K562 (cell line): ENCODE data around the gene RBFOX2.

ENCODE experiments used
- BHLHE40 ChIP-seq: IDR thresholded peaks from 2 replicates; pipeline ENCODE4 v1.6.1; 2011; ENCODE audit warnings: low read length, improper control_type of control experiment
- DPF2 ChIP-seq: fragments of 450-650 bp; IDR thresholded peaks from 2 replicates; pipeline ENCODE4 v1.6.1; 2016
- EZH2 ChIP-seq: IDR thresholded peaks from 2 replicates; pipeline ENCODE4 v1.6.1; 2012; ENCODE audit warnings: low read depth, mild to moderate bottlenecking, inconsistent platforms, low read length, borderline replicate concordance
- ID3 ChIP-seq, 2 experiments: fragments of 250-450 bp in 1 of 2; fragments of 450-650 bp in 1 of 2; sonication (Bioruptor Pico) in 1 of 2; IDR thresholded peaks; 2 replicates each; pipeline versions ENCODE4 v1.6.1 to v1.8.0; 2016 to 2021; ENCODE audit warnings: mild to moderate bottlenecking in 2 of 2, moderate library complexity in 2 of 2, missing compliant biosample characterization in 1 of 2, missing genetic modification characterization in 1 of 2
- JUN ChIP-seq, 2 experiments: sonication (generic) in 1 of 2; formaldehyde crosslinking in 1 of 2; IDR thresholded peaks; 2 replicates each; pipeline versions ENCODE4 v1.6.1 to v1.8.0; 2012 to 2022; ENCODE audit warnings: borderline replicate concordance in 2 of 2, mild to moderate bottlenecking in 2 of 2, improper control_type of control experiment in 1 of 2, low read depth in 1 of 2, low read length in 1 of 2, missing genetic modification reagents in 1 of 2
- NCOA2 ChIP-seq, 2 experiments: fragments of 450-650 bp; IDR thresholded peaks; 2 replicates each; pipeline ENCODE4 v1.6.1; 2018; ENCODE audit warnings: mild to moderate bottlenecking in 2 of 2, moderate library complexity in 1 of 2; ENCODE audit not compliant: partially characterized antibody in 2 of 2
- POLR2AphosphoS5 ChIP-seq: IDR thresholded peaks from 2 replicates; pipeline ENCODE4 v1.6.1; 2011; ENCODE audit warnings: mild to moderate bottlenecking, low read depth, low read length, moderate library complexity; ENCODE audit not compliant: control insufficient read depth, insufficient read depth
- SRSF1 ChIP-seq: fragments of 200-400 bp; formaldehyde crosslinking; IDR thresholded peaks from 2 replicates; pipeline ENCODE4 v1.6.1; 2017; ENCODE audit warnings: mild to moderate bottlenecking, low read depth, low read length, moderate library complexity
- SRSF9 ChIP-seq: fragments of 200-400 bp; formaldehyde crosslinking; IDR thresholded peaks from 2 replicates; pipeline ENCODE4 v1.6.1; 2017; ENCODE audit warnings: low read depth, low read length, borderline replicate concordance
- THAP7 ChIP-seq: fragments of 250-450 bp; sonication (Bioruptor Pico); IDR thresholded peaks from 2 replicates; pipeline ENCODE4 v1.5.0; 2021
- YY1 ChIP-seq, 3 experiments: IDR thresholded peaks; 2 replicates each; pipeline ENCODE4 v1.6.1; 2011; ENCODE audit warnings: low read length in 2 of 3, mild to moderate bottlenecking in 2 of 3, moderate library complexity in 2 of 3, borderline replicate concordance in 1 of 3, control low read depth in 1 of 3, low read depth in 1 of 3; ENCODE audit not compliant: insufficient read depth in 3 of 3, insufficient replicate concordance in 2 of 3, control insufficient read depth in 1 of 3, insufficient read length in 1 of 3; ENCODE audit errors: extremely low read depth in 1 of 3
- ZNF121 ChIP-seq: sonication (generic); formaldehyde crosslinking; conservative IDR thresholded peaks from 2 replicates; pipeline ENCODE4 v1.8.0; 2022; ENCODE audit warnings: missing genetic modification reagents
- ZZZ3 ChIP-seq: fragments of 450-650 bp; IDR thresholded peaks from 2 replicates; pipeline ENCODE4 v1.6.1; 2016; ENCODE audit warnings: antibody characterized with exemption, mild to moderate bottlenecking, moderate library complexity
- TF ChIP-seq, protein P1 (sequence below), 3 experiments: IDR thresholded peaks in 2 of 3; conservative IDR thresholded peaks in 1 of 3; 2 replicates each; pipeline ENCODE4 v1.5.1; 2011 to 2012; ENCODE audit warnings: low read length in 3 of 3, mild to moderate bottlenecking in 3 of 3, control low read depth in 2 of 3, improper control_type of control experiment in 1 of 3, inconsistent platforms in 1 of 3, low read depth in 1 of 3, mixed read lengths in 1 of 3, moderate library complexity in 1 of 3; ENCODE audit not compliant: insufficient read depth in 2 of 3

- TF ChIP-seq, protein P1, sequence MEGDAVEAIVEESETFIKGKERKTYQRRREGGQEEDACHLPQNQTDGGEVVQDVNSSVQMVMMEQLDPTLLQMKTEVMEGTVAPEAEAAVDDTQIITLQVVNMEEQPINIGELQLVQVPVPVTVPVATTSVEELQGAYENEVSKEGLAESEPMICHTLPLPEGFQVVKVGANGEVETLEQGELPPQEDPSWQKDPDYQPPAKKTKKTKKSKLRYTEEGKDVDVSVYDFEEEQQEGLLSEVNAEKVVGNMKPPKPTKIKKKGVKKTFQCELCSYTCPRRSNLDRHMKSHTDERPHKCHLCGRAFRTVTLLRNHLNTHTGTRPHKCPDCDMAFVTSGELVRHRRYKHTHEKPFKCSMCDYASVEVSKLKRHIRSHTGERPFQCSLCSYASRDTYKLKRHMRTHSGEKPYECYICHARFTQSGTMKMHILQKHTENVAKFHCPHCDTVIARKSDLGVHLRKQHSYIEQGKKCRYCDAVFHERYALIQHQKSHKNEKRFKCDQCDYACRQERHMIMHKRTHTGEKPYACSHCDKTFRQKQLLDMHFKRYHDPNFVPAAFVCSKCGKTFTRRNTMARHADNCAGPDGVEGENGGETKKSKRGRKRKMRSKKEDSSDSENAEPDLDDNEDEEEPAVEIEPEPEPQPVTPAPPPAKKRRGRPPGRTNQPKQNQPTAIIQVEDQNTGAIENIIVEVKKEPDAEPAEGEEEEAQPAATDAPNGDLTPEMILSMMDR (IDR thresholded peaks at IDR 0.05 in 2 of 3, conservative IDR thresholded peaks at IDR 0.05 in 1 of 3; ENCODE audit: insufficient read depth in 2 of 3, low read depth in 1 of 3, low read length in 3 of 3): no peak
- TF ChIP-seq BHLHE40 (no peak), NCOA2 (IDR thresholded peaks at IDR 0.05; ENCODE audit: partially characterized antibody in 2 of 2) (no peak), SRSF1 (no peak), SRSF9 (no peak), JUN (IDR thresholded peaks at IDR 0.05; ENCODE audit: borderline replicate concordance, low read depth, low read length) (no peak), JUN (CRISPR knock-in tag; IDR thresholded peaks at IDR 0.05; ENCODE audit: borderline replicate concordance) (no peak), EZH2 (no peak), ZZZ3 (no peak), THAP7 (CRISPR knock-in tag) (no peak), ID3 (CRISPR knock-in tag; IDR thresholded peaks at IDR 0.05) (no peak), ID3 (tag; IDR thresholded peaks at IDR 0.05) (no peak), POLR2AphosphoS5 (no peak), YY1 (IDR thresholded peaks at IDR 0.05; ENCODE audit: borderline replicate concordance in 1 of 3, control insufficient read depth in 1 of 3, extremely low read depth in 1 of 3, insufficient read depth in 3 of 3, insufficient read length in 1 of 3, insufficient replicate concordance in 2 of 3, low read depth in 1 of 3, low read length in 2 of 3) (no peak), ZNF121 (CRISPR knock-in tag) (no peak), DPF2 (no peak)
These were observed 162.0 kb downstream of the RBFOX2 start for GRCh38 chr22:35866651-35867050.
